ENCODE measurements around the gene MYEF2. TPM values are rescaled to one million over a fixed set of nuclear protein-coding genes. Genes with fewer than 3 reads are reported as not detected.

The MYEF2 gene
- polyA plus RNA-seq, 1 of the 3 experiments (the other 2 are of a cell fraction) = 11.6 TPM

- Histone ChIP-seq H3K79me2 (ENCODE audit: insufficient read depth) (no peaks in the 10 kb centered on the region), H3K9me3 (no peaks in the 10 kb centered on the region), H3K27me3 (ENCODE audit: insufficient read depth) (no peaks in the 10 kb centered on the region), H2AFZ (ENCODE audit: low read depth) (no peak overlapping the region), H3K9ac (no peak overlapping the region), H3F3A (replicated peaks; ENCODE audit: insufficient read depth) (no peaks in the 10 kb centered on the region), H3K27ac (ENCODE audit: low read depth in 2 of 2, low read length in 1 of 2) (no peak overlapping the region), H4K20me1 (ENCODE audit: insufficient read depth) (no peaks in the 10 kb centered on the region), H3K4me3 (ENCODE audit: low read depth in 2 of 2, low read length in 1 of 2) (no peak overlapping the region), H3K36me3 (replicated peaks in 1 of 2; ENCODE audit: control insufficient read depth in 1 of 2, insufficient read depth in 2 of 2, low read length in 1 of 2) (no peaks in the 10 kb centered on the region), H3K4me1 (ENCODE audit: control insufficient read depth in 1 of 2, insufficient read depth in 2 of 2, low read depth in 1 of 2, low read length in 1 of 2) (no peaks in the 10 kb centered on the region), H3K4me2 (no peak overlapping the region), H3K9me2 (no peaks in the 10 kb centered on the region)
- ChIA-PET POLR2A (no interaction called here), CTCF (no interaction called here)
- DNase-seq = no peak
- no peak for TF ChIP-seq YY1 (IDR thresholded peaks at IDR 0.05; ENCODE audit: low read depth)
- 53% methylated on average over 3 of the region's 3 CpGs for WGBS (ENCODE audit: low lambda C conversion rate)
Observed at GRCh38 chr15:48225771-48226170, 47.7 kb upstream of the MYEF2 start.

GRCh38 chr15:48222627-48223026, 44.5 kb upstream of the MYEF2 start:
- TF ChIP-seq FOXM1 (IDR thresholded peaks at IDR 0.05; ENCODE audit: low read depth) = no peak
- TF ChIP-seq YY1 (IDR thresholded peaks at IDR 0.05; ENCODE audit: low read depth) = no peak
- TF ChIP-seq FOSL2 (IDR thresholded peaks at IDR 0.05; ENCODE audit: borderline replicate concordance, low read depth) = no peak
- no peak for TF ChIP-seq PBX3 (IDR thresholded peaks at IDR 0.05)
- TF ChIP-seq CTCF (IDR thresholded peaks at IDR 0.05) = no peak
- TF ChIP-seq FOXJ3 (CRISPR knock-in tag; IDR thresholded peaks at IDR 0.05) = no peak
- no peak for TF ChIP-seq RAD21 (IDR thresholded peaks at IDR 0.05; ENCODE audit: low read length)
- TF ChIP-seq GABPA (IDR thresholded peaks at IDR 0.05; ENCODE audit: low read depth) = no peak
- no peak for TF ChIP-seq ZBTB33 (IDR thresholded peaks at IDR 0.05; ENCODE audit: borderline replicate concordance, low read depth)
- TF ChIP-seq RFX5 (IDR thresholded peaks at IDR 0.05; ENCODE audit: low read length) = no peak
- no peak for TF ChIP-seq USF2 (IDR thresholded peaks at IDR 0.05; ENCODE audit: borderline replicate concordance, low read depth, low read length)
- Histone ChIP-seq H3K27me3 (ENCODE audit: insufficient read depth) (no peaks in the 10 kb centered on the region), H3K9ac (no peak overlapping the region), H3K27ac (ENCODE audit: low read depth in 2 of 2, low read length in 1 of 2) (no peak overlapping the region), H2AFZ (ENCODE audit: low read depth) (no peak overlapping the region), H3F3A (replicated peaks; ENCODE audit: insufficient read depth) (no peaks in the 10 kb centered on the region), H3K4me2 (no peak overlapping the region), H3K9me3 (no peaks in the 10 kb centered on the region), H3K79me2 (ENCODE audit: insufficient read depth) (no peaks in the 10 kb centered on the region), H3K9me2 (no peaks in the 10 kb centered on the region), H4K20me1 (ENCODE audit: insufficient read depth) (no peaks in the 10 kb centered on the region), H3K4me3 (ENCODE audit: low read depth in 2 of 2, low read length in 1 of 2) (no peak overlapping the region), H3K4me1 (ENCODE audit: control insufficient read depth in 1 of 2, insufficient read depth in 2 of 2, low read depth in 1 of 2, low read length in 1 of 2) (no peaks in the 10 kb centered on the region), H3K36me3 (replicated peaks in 1 of 2; ENCODE audit: control insufficient read depth in 1 of 2, insufficient read depth in 2 of 2, low read length in 1 of 2) (no peaks in the 10 kb centered on the region)
- no peak for DNase-seq
- CTCF ChIA-PET = interaction anchor here (0.9 to 1.7 kb wide), 3 partner anchors 12 to 110 kb away, joined by 3 to 5 read pairs (median 3); no protein-coding TSS in a partner anchor
- POLR2A ChIA-PET = no interaction called here
- 9% methylated on average over 1 of the region's 1 CpG for WGBS (ENCODE audit: low lambda C conversion rate)
